Astrocyte (in vitro differentiated cells and primary cell): ENCODE measurements around the gene PPP2R3B.
"Not testable (repeated sequence)": the region's sequence is repeated elsewhere in the genome, so short reads cannot be mapped to it uniquely, and the experiment has no call there.

Source experiments
- EZH2 ChIP-seq: IDR thresholded peaks from 2 replicates; pipeline ENCODE4 v1.6.1; 2012; ENCODE audit warnings: mild to moderate bottlenecking, low read length, inconsistent platforms; ENCODE audit not compliant: insufficient read depth
- TF ChIP-seq, protein P1 (sequence below): IDR thresholded peaks from 2 replicates; pipeline ENCODE4 v1.5.1; 2011; ENCODE audit warnings: low read depth, mild to moderate bottlenecking, inconsistent platforms, low read length, moderate library complexity; ENCODE audit not compliant: insufficient read depth

DNA sequence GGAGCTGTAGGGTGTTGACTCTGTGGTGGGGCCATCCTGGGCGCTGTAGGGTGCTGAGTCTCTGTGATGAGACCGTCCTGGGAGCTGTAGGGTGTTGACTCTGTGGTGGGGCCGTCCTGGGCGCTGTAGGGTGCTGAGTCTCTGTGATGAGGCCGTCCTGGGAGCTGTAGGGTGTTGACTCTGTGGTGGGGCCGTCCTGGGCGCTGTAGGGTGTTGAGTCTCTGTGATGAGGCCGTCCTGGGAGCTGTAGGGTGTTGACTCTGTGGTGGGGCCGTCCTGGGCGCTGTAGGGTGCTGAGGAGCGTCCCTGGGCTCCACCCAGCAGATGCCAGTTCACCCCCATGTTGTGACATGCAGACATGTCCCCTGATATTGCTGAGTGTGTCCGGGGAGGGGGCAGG is 46.0 kb upstream of the PPP2R3B start:
- TF ChIP-seq, protein P1, sequence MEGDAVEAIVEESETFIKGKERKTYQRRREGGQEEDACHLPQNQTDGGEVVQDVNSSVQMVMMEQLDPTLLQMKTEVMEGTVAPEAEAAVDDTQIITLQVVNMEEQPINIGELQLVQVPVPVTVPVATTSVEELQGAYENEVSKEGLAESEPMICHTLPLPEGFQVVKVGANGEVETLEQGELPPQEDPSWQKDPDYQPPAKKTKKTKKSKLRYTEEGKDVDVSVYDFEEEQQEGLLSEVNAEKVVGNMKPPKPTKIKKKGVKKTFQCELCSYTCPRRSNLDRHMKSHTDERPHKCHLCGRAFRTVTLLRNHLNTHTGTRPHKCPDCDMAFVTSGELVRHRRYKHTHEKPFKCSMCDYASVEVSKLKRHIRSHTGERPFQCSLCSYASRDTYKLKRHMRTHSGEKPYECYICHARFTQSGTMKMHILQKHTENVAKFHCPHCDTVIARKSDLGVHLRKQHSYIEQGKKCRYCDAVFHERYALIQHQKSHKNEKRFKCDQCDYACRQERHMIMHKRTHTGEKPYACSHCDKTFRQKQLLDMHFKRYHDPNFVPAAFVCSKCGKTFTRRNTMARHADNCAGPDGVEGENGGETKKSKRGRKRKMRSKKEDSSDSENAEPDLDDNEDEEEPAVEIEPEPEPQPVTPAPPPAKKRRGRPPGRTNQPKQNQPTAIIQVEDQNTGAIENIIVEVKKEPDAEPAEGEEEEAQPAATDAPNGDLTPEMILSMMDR, result not testable (repeated sequence)
- not testable (repeated sequence) for TF ChIP-seq EZH2
